ENCODE results near the gene CYP51A1. TPM values are rescaled to one million over a fixed set of nuclear protein-coding genes. Genes with fewer than 3 reads are reported as not detected.

CYP51A1 gene
- total and polyA plus RNA-seq, 2 of the 13 experiments (the other 11 are each of a cell fraction or from before 2014, with no cell fraction given), result 15.4 to 260 TPM

DNA sequence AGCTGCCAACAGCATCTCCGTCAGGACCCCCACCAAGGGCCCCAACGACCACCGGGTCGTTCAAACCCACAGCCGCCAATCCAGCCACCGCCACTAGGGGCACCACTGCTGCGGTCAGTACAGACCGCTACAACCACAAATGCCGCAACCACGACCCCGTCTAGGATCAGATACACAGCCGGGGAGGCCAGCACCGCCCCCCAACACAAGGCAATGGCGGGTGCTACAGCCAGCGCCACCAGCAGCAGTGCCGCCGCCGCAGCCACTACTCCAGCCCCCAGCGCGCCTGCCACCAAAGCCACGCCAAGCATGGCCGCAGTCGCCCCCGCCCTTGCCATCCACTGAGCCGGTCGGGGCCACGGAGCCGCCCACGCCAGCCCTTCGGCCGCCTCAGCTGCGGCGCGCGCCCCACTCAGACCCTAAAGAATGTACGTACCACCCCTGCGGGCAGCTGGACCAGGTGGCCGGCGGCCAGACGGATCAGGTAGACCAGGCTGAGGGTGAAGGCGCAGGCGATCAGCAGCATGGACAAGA is 473 bp downstream of the CYP51A1 start (continued):
- TF ChIP-seq, protein P1, sequence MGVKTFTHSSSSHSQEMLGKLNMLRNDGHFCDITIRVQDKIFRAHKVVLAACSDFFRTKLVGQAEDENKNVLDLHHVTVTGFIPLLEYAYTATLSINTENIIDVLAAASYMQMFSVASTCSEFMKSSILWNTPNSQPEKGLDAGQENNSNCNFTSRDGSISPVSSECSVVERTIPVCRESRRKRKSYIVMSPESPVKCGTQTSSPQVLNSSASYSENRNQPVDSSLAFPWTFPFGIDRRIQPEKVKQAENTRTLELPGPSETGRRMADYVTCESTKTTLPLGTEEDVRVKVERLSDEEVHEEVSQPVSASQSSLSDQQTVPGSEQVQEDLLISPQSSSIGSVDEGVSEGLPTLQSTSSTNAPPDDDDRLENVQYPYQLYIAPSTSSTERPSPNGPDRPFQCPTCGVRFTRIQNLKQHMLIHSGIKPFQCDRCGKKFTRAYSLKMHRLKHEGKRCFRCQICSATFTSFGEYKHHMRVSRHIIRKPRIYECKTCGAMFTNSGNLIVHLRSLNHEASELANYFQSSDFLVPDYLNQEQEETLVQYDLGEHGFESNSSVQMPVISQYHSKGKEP (CRISPR knock-in tag; IDR thresholded peaks at IDR 0.05), result no peak
- TF ChIP-seq, protein P2, sequence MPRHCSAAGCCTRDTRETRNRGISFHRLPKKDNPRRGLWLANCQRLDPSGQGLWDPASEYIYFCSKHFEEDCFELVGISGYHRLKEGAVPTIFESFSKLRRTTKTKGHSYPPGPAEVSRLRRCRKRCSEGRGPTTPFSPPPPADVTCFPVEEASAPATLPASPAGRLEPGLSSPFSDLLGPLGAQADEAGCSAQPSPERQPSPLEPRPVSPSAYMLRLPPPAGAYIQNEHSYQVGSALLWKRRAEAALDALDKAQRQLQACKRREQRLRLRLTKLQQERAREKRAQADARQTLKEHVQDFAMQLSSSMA (CRISPR knock-in tag; IDR thresholded peaks at IDR 0.05), result peak; percentile 69
- TF ChIP-seq, protein P3, sequence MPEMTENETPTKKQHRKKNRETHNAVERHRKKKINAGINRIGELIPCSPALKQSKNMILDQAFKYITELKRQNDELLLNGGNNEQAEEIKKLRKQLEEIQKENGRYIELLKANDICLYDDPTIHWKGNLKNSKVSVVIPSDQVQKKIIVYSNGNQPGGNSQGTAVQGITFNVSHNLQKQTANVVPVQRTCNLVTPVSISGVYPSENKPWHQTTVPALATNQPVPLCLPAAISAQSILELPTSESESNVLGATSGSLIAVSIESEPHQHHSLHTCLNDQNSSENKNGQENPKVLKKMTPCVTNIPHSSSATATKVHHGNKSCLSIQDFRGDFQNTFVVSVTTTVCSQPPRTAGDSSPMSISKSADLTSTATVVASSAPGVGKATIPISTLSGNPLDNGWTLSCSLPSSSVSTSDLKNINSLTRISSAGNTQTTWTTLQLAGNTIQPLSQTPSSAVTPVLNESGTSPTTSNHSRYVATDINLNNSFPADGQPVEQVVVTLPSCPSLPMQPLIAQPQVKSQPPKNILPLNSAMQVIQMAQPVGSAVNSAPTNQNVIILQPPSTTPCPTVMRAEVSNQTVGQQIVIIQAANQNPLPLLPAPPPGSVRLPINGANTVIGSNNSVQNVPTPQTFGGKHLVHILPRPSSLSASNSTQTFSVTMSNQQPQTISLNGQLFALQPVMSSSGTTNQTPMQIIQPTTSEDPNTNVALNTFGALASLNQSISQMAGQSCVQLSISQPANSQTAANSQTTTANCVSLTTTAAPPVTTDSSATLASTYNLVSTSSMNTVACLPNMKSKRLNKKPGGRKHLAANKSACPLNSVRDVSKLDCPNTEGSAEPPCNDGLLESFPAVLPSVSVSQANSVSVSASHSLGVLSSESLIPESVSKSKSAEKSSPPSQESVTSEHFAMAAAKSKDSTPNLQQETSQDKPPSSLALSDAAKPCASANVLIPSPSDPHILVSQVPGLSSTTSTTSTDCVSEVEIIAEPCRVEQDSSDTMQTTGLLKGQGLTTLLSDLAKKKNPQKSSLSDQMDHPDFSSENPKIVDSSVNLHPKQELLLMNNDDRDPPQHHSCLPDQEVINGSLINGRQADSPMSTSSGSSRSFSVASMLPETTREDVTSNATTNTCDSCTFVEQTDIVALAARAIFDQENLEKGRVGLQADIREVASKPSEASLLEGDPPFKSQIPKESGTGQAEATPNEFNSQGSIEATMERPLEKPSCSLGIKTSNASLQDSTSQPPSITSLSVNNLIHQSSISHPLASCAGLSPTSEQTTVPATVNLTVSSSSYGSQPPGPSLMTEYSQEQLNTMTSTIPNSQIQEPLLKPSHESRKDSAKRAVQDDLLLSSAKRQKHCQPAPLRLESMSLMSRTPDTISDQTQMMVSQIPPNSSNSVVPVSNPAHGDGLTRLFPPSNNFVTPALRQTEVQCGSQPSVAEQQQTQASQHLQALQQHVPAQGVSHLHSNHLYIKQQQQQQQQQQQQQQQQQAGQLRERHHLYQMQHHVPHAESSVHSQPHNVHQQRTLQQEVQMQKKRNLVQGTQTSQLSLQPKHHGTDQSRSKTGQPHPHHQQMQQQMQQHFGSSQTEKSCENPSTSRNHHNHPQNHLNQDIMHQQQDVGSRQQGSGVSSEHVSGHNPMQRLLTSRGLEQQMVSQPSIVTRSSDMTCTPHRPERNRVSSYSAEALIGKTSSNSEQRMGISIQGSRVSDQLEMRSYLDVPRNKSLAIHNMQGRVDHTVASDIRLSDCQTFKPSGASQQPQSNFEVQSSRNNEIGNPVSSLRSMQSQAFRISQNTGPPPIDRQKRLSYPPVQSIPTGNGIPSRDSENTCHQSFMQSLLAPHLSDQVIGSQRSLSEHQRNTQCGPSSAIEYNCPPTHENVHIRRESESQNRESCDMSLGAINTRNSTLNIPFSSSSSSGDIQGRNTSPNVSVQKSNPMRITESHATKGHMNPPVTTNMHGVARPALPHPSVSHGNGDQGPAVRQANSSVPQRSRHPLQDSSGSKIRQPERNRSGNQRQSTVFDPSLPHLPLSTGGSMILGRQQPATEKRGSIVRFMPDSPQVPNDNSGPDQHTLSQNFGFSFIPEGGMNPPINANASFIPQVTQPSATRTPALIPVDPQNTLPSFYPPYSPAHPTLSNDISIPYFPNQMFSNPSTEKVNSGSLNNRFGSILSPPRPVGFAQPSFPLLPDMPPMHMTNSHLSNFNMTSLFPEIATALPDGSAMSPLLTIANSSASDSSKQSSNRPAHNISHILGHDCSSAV (CRISPR knock-in tag; IDR thresholded peaks at IDR 0.05; ENCODE audit: borderline replicate concordance), result peak; percentile 34; the same call in 1 of the 2 replicates
- TF ChIP-seq ESRRA (CRISPR knock-in tag; IDR thresholded peaks at IDR 0.05; ENCODE audit: low read depth) (0 out of 2 replicates have a peak, but pooled peaks have one; percentile 13), ZNF589 (CRISPR knock-in tag; conservative IDR thresholded peaks at IDR 0.05) (peak; percentile 21; the same call in 1 of the 2 replicates), TOE1 (CRISPR knock-in tag; IDR thresholded peaks at IDR 0.05) (no peak), ZNF282 (IDR thresholded peaks at IDR 0.05; ENCODE audit: partially characterized antibody) (no peak), AKAP8 (CRISPR knock-in tag; IDR thresholded peaks at IDR 0.05) (no peak)
- TF ChIP-seq, protein P4, sequence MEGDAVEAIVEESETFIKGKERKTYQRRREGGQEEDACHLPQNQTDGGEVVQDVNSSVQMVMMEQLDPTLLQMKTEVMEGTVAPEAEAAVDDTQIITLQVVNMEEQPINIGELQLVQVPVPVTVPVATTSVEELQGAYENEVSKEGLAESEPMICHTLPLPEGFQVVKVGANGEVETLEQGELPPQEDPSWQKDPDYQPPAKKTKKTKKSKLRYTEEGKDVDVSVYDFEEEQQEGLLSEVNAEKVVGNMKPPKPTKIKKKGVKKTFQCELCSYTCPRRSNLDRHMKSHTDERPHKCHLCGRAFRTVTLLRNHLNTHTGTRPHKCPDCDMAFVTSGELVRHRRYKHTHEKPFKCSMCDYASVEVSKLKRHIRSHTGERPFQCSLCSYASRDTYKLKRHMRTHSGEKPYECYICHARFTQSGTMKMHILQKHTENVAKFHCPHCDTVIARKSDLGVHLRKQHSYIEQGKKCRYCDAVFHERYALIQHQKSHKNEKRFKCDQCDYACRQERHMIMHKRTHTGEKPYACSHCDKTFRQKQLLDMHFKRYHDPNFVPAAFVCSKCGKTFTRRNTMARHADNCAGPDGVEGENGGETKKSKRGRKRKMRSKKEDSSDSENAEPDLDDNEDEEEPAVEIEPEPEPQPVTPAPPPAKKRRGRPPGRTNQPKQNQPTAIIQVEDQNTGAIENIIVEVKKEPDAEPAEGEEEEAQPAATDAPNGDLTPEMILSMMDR (CRISPR knock-in tag; IDR thresholded peaks at IDR 0.05), result peak; percentile 90

All from HepG2 (cell line).